Measurements from ENCODE around the gene ABL1. TPM values are rescaled to one million over a fixed set of nuclear protein-coding genes. Genes with fewer than 3 reads are reported as not detected.
A peak's percentile ranks its signal among the peaks of the same experiment; 100 is the strongest.

ABL1 gene
- total RNA-seq, 1 donor = 94.8 TPM

- H3K4me3 ChIP-seq (ENCODE audit: insufficient read depth, low read length) = no peak overlapping the region
- no peaks in the 10 kb centered on the region for H3K27me3 ChIP-seq (ENCODE audit: insufficient read depth, low read length)
- no peaks in the 10 kb centered on the region for H3K79me2 ChIP-seq (ENCODE audit: insufficient read depth, low read length)
- no peaks in the 10 kb centered on the region for H3K9me3 ChIP-seq (ENCODE audit: low read depth, low read length)
- no peak overlapping the region for H3K27ac ChIP-seq (ENCODE audit: low read depth, low read length)
- no peaks in the 10 kb centered on the region for H4K20me1 ChIP-seq (ENCODE audit: insufficient read depth, low read length)
- DNase-seq (ENCODE audit: insufficient read length, low spot score, missing footprints) = no peak
- no peak for TF ChIP-seq CTCF (IDR thresholded peaks at IDR 0.05; ENCODE audit: extremely low read depth, low read depth, low read length)
- no peaks in the 10 kb centered on the region for H3K36me3 ChIP-seq (ENCODE audit: insufficient read depth, low read length)
- H3K4me2 ChIP-seq (ENCODE audit: insufficient read depth, low read length) = no peak overlapping the region
- no peaks in the 10 kb centered on the region for H3K4me1 ChIP-seq (ENCODE audit: insufficient read depth, low read length)
- H2AFZ ChIP-seq (ENCODE audit: low read length) = no peak overlapping the region
Measured at GRCh38 chr9:130911254-130912049, 76.4 kb downstream of the ABL1 start.

DNA sequence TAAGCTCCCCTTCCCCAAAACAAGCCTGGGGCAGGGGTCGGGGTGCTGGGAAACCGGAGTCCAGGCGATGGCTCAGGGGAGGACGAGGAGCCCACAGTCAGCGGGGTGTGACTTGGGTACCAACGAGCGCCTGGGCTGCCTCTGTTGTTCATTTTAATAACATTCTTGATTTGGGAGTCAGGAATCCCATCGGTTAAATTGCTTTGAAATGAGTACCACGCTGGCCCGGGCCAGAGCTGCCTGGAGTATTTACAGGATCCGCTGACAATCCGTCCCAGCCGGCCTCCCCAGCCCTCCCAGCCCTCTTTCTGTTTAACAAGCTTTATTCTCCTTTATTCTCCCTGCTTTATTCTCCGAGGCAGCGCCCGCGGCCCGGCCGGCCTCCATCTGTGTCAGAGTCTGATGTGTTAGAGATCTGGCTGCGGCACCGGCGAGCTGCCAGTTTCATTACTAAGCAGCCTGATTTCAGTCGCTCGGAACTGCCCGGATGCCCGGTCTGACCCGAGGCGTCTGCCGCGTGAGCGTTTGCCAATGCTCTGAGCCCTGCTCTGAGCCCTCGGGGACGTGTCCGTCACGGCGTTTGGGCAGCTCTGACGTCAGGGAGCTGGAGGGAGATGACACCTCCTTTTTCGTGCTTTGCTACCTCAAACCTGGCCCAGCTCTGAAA, 78.0 kb downstream of the ABL1 start:
- Histone ChIP-seq H3K27me3 (ENCODE audit: insufficient read depth, low read length) (peaks cover 6% of the 10 kb centered on the region), H3K4me3 (ENCODE audit: insufficient read depth, low read length) (peak overlapping the region; percentile 4), H4K20me1 (ENCODE audit: insufficient read depth, low read length) (no peaks in the 10 kb centered on the region), H3K4me2 (ENCODE audit: insufficient read depth, low read length) (peak overlapping the region; percentile 57), H3K27ac (ENCODE audit: low read depth, low read length) (peak overlapping the region; percentile 80), H3K36me3 (ENCODE audit: insufficient read depth, low read length) (no peaks in the 10 kb centered on the region), H3K79me2 (ENCODE audit: insufficient read depth, low read length) (no peaks in the 10 kb centered on the region), H2AFZ (ENCODE audit: low read length) (peak overlapping the region; percentile 70), H3K4me1 (ENCODE audit: insufficient read depth, low read length) (no peaks in the 10 kb centered on the region), H3K9me3 (ENCODE audit: low read depth, low read length) (no peaks in the 10 kb centered on the region)
- peak; percentile 96 for DNase-seq (ENCODE audit: insufficient read length, low spot score, missing footprints)
- no peak for TF ChIP-seq CTCF (IDR thresholded peaks at IDR 0.05; ENCODE audit: extremely low read depth, low read depth, low read length)

DNA sequence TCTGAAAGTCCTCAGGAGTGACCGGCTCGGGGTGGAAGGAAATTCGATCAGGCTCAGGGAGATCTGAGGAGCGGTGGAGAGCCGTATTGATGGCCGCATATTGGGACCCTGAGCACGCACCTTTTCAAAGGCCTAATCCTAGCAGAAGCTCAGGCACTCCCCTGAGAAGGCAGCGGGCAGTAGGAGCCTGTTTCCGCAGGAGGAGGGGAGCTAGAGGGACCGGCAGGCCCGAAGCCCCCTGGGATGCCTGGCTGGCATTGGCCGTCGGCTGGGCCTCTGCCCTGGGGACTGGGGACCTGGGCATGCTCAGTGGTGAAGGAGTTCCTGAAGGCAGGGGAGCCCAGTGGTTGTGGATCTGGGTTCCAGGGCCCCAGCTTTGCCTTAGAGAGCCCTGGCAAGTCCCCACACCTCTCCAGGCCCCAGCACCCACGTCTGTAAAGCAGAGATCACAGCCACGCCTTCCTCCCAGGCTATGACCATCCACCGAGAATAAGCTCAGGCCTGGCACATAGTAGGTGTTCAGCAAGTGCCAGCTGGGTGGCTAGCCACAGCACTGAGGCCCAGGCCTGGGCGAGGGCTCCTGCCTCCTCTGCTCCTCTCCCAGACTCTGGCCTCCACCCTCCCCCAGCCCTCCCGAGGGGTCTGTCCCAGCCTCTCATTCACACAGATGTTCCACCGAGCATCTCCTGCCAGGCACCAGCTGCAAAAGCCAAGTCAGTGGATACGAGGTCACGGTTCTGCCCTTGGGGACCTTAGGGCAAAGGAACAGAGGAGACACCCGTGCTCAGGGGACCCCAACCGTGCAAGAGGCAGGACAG, 78.8 kb downstream of the ABL1 start:
- peak overlapping the region; percentile 67 for H2AFZ ChIP-seq (ENCODE audit: low read length)
- H3K4me3 ChIP-seq (ENCODE audit: insufficient read depth, low read length) = peak overlapping the region; percentile 4
- H3K4me2 ChIP-seq (ENCODE audit: insufficient read depth, low read length) = peak overlapping the region; percentile 57

More for the DNA sequence above, 78.8 kb downstream of the ABL1 start:
- TF ChIP-seq CTCF (IDR thresholded peaks at IDR 0.05; ENCODE audit: extremely low read depth, low read depth, low read length) = no peak
- Histone ChIP-seq H4K20me1 (ENCODE audit: insufficient read depth, low read length) (no peaks in the 10 kb centered on the region), H3K79me2 (ENCODE audit: insufficient read depth, low read length) (no peaks in the 10 kb centered on the region), H3K27ac (ENCODE audit: low read depth, low read length) (peak overlapping the region; percentile 80), H3K4me1 (ENCODE audit: insufficient read depth, low read length) (no peaks in the 10 kb centered on the region), H3K27me3 (ENCODE audit: insufficient read depth, low read length) (peaks cover 13% of the 10 kb centered on the region), H3K9me3 (ENCODE audit: low read depth, low read length) (no peaks in the 10 kb centered on the region), H3K36me3 (ENCODE audit: insufficient read depth, low read length) (no peaks in the 10 kb centered on the region)
- DNase-seq (ENCODE audit: insufficient read length, low spot score, missing footprints) = no peak
